HCT116 (cell line): Measurements from ENCODE around the gene PRDM1. TPM values are rescaled to one million over a fixed set of nuclear protein-coding genes. Genes with fewer than 3 reads are reported as not detected.

ENCODE experiments used
- ATAC-seq: fragments of 200-7000 bp; cut with Tn5 transposase; 2 replicates; pipeline ENCODE4 v1.9.1; 2020; ENCODE audit warnings: mild to moderate bottlenecking, moderate library complexity
- BruUV-seq: library from RNA; stranded (reverse); fragments of 400-500 nt; replicated peaks from 2 replicates; lab custom pipeline; 2021; lab: Mats Ljungman, UMichigan
- CTCF ChIA-PET: fragments of 300-600 bp; sonication (Branson Sonifier 250); formaldehyde crosslinking; loops from one replicate; lab custom pipeline; 2021; ENCODE audit warnings: antibody characterized with exemption; lab: Charles Lee
- POLR2A ChIA-PET: fragments of 300-600, 350-600 bp; sonication (Branson Sonifier 250); formaldehyde crosslinking; loops from one replicate; lab custom pipeline; 2021; ENCODE audit warnings: antibody characterized with exemption; lab: Charles Lee
- RAD21 ChIA-PET, 2 experiments: fragments of 300-600 bp; sonication (Branson Sonifier 250); formaldehyde crosslinking; loops; one replicate each; lab custom pipeline; 2023; ENCODE audit warnings: low total read pairs in 2 of 2; ENCODE audit not compliant: uncharacterized antibody in 2 of 2, unreplicated experiment in 2 of 2, low non-redundant PET in 1 of 2; lab: Charles Lee
- DNase-seq: peaks from one replicate; pipeline ENCODE4 v3.0.0-alpha.2; 2010; ENCODE audit warnings: low read depth, low spot score
- H2AFZ ChIP-seq: fragments of 200-600 bp; shearing (Covaris generic), sonication (generic); 2 replicates; pipeline ENCODE4 v1.6.1; 2017; ENCODE audit warnings: low read depth, mixed run types, mixed read lengths, antibody characterized with exemption, low read length; ENCODE audit not compliant: poor library complexity, severe bottlenecking
- H3K27ac ChIP-seq: 2 replicates; pipeline ENCODE4 v1.5.1; 2012; ENCODE audit warnings: low read depth, low read length
- H3K27me3 ChIP-seq: fragments of 200-600 bp; sonication (generic); 2 replicates; pipeline ENCODE4 v1.6.1; 2016; ENCODE audit warnings: mixed run types, low read length, mixed read lengths; ENCODE audit not compliant: insufficient read depth
- H3K36me3 ChIP-seq, 2 experiments: fragments of 200-500 bp in 1 of 2; fragments of 200-600 bp in 1 of 2; sonication (Bioruptor generic) in 1 of 2; sonication (generic) in 1 of 2; 2 replicates each; pipeline versions ENCODE4 v1.5.1 to v1.6.1; 2014 to 2016; ENCODE audit warnings: low read length in 2 of 2, inconsistent platforms in 1 of 2, mixed read lengths in 1 of 2, mixed run types in 1 of 2; ENCODE audit not compliant: insufficient read depth in 2 of 2, control insufficient read depth in 1 of 2
- H3K4me1 ChIP-seq, 2 experiments: fragments of 200-600 bp in 1 of 2; sonication (generic) in 1 of 2; 2 replicates each; pipeline versions ENCODE4 v1.5.1 to v1.6.1; 2012 to 2017; ENCODE audit warnings: low read length in 2 of 2, inconsistent platforms in 1 of 2, mild to moderate bottlenecking in 1 of 2, mixed read lengths in 1 of 2, mixed run types in 1 of 2, moderate library complexity in 1 of 2; ENCODE audit not compliant: insufficient read depth in 2 of 2, control insufficient read depth in 1 of 2
- H3K4me2 ChIP-seq: fragments of 200-600 bp; sonication (generic); 2 replicates; pipeline ENCODE4 v1.6.1; 2017; ENCODE audit warnings: mixed run types, low read length, mixed read lengths
- H3K4me3 ChIP-seq, 2 experiments: fragments of 200-600 bp in 1 of 2; sonication (generic) in 1 of 2; replicated peaks in 1 of 2; 2 replicates each; pipeline ENCODE4 v1.5.1; 2011 to 2016; ENCODE audit warnings: low read length in 2 of 2, control low read depth in 1 of 2, low read depth in 1 of 2, mild to moderate bottlenecking in 1 of 2, mixed read lengths in 1 of 2, mixed run types in 1 of 2
- H3K79me2 ChIP-seq: fragments of 200-600 bp; sonication (generic); 2 replicates; pipeline ENCODE4 v1.6.1; 2017; ENCODE audit warnings: mild to moderate bottlenecking, mixed run types, low read length, moderate library complexity, mixed read lengths; ENCODE audit not compliant: insufficient read depth
- H3K9ac ChIP-seq: fragments of 200-600 bp; sonication (generic); 2 replicates; pipeline ENCODE4 v1.6.1; 2016; ENCODE audit warnings: low read length, mixed read lengths
- H3K9me2 ChIP-seq: fragments of 200-600 bp; sonication (generic), shearing (Covaris generic); 2 replicates; pipeline ENCODE4 v1.6.1; 2017; ENCODE audit warnings: mixed run types, mild to moderate bottlenecking, moderate library complexity; ENCODE audit not compliant: insufficient read depth
- H3K9me3 ChIP-seq, 2 experiments: fragments of 200-500 bp in 1 of 2; fragments of 200-600 bp in 1 of 2; sonication (Bioruptor generic) in 1 of 2; sonication (generic) in 1 of 2; 2 replicates each; pipeline ENCODE4 v1.6.1; 2014 to 2017; ENCODE audit warnings: low read length in 2 of 2, mixed read lengths in 2 of 2, inconsistent platforms in 1 of 2, low read depth in 1 of 2, mild to moderate bottlenecking in 1 of 2, mixed run types in 1 of 2, moderate library complexity in 1 of 2; ENCODE audit not compliant: control insufficient read depth in 1 of 2, insufficient read depth in 1 of 2
- H4K20me1 ChIP-seq: fragments of 200-600 bp; sonication (generic), shearing (Covaris generic); 2 replicates; pipeline ENCODE4 v1.6.1; 2017; ENCODE audit warnings: mixed run types, mild to moderate bottlenecking, moderate library complexity; ENCODE audit not compliant: insufficient read depth
- ATF3 ChIP-seq: IDR thresholded peaks from 2 replicates; pipeline ENCODE4 v1.6.1; 2012
- CTCF ChIP-seq, 3 experiments: fragments of 200-600 bp in 1 of 3; sonication (generic) in 1 of 3; IDR thresholded peaks in 2 of 3; conservative IDR thresholded peaks in 1 of 3; 2 replicates each; pipeline ENCODE4 v1.5.1; 2012 to 2017; ENCODE audit warnings: low read depth in 2 of 3, low read length in 2 of 3, antibody characterized with exemption in 1 of 3, borderline replicate concordance in 1 of 3, control low read depth in 1 of 3, mild to moderate bottlenecking in 1 of 3, mixed read lengths in 1 of 3, mixed run types in 1 of 3, moderate library complexity in 1 of 3; ENCODE audit not compliant: insufficient read depth in 1 of 3
- EGR1 ChIP-seq: IDR thresholded peaks from 2 replicates; pipeline ENCODE4 v1.6.1; 2012; ENCODE audit warnings: low read depth
- EZH2 ChIP-seq: fragments of 200-600 bp; sonication (generic); IDR thresholded peaks from 2 replicates; pipeline ENCODE4 v1.6.1; 2017; ENCODE audit warnings: antibody characterized with exemption, mixed run types
- EZH2phosphoT487 ChIP-seq: fragments of 200-600 bp; IDR thresholded peaks from 2 replicates; pipeline ENCODE4 v1.6.1; 2018; ENCODE audit warnings: antibody characterized with exemption, borderline replicate concordance
- FOSL1 ChIP-seq: IDR thresholded peaks from 2 replicates; pipeline ENCODE4 v1.6.1; 2012; ENCODE audit warnings: low read depth
- JUND ChIP-seq: IDR thresholded peaks from 2 replicates; pipeline ENCODE4 v1.6.1; 2012
- POLR2AphosphoS5 ChIP-seq: IDR thresholded peaks from 2 replicates; pipeline ENCODE4 v1.6.1; 2011; ENCODE audit warnings: mild to moderate bottlenecking, low read depth, low read length, moderate library complexity
- RAD21 ChIP-seq: IDR thresholded peaks from 2 replicates; pipeline ENCODE4 v1.6.1; 2012; ENCODE audit warnings: low read depth, mild to moderate bottlenecking
- REST ChIP-seq: IDR thresholded peaks from 2 replicates; pipeline ENCODE4 v1.6.1; 2012; ENCODE audit warnings: low read depth
- TCF7L2 ChIP-seq: IDR thresholded peaks from 2 replicates; pipeline ENCODE4 v1.7.0; 2011; ENCODE audit warnings: borderline replicate concordance, inconsistent platforms; ENCODE audit not compliant: insufficient read depth, insufficient read length; ENCODE audit errors: extremely low read depth
- YY1 ChIP-seq: IDR thresholded peaks from 2 replicates; pipeline ENCODE4 v1.6.1; 2011; ENCODE audit warnings: low read length, low read depth, moderate library complexity, mild to moderate bottlenecking; ENCODE audit not compliant: insufficient replicate concordance; ENCODE audit errors: extremely low read depth
- ZBTB33 ChIP-seq: IDR thresholded peaks from 2 replicates; pipeline ENCODE4 v1.6.1; 2011; ENCODE audit warnings: mild to moderate bottlenecking, low read length, moderate library complexity; ENCODE audit not compliant: insufficient replicate concordance; ENCODE audit errors: extremely low read depth
- intact Hi-C: fragments of 100-400 bp; cut with micrococcal nuclease; formaldehyde crosslinking; loops from 2 replicates; pipeline ENCODE4 v1.10.0; 2022
- total RNA-seq: library from RNA; stranded (reverse); gene quantifications from one replicate; pipeline ENCODE4 v1.2.1, GENCODE V29; 2021; ENCODE audit not compliant: unreplicated experiment

The PRDM1 gene
- total RNA-seq, 1 experiment from 2014 or later = 3.4 TPM

GRCh38 chr6:106142876-106143431, 56.8 kb downstream of the PRDM1 start:
- TF ChIP-seq JUND = no peak
- TF ChIP-seq CTCF (IDR thresholded peaks at IDR 0.05 in 2 of 3, conservative IDR thresholded peaks at IDR 0.05 in 1 of 3; ENCODE audit: borderline replicate concordance in 1 of 3, insufficient read depth in 1 of 3, low read depth in 2 of 3, low read length in 2 of 3) = no peak
- no peak for TF ChIP-seq POLR2AphosphoS5
- TF ChIP-seq EZH2phosphoT487 = no peak
- TF ChIP-seq RAD21 = no peak
- TF ChIP-seq EZH2 = no peak
- no peak for TF ChIP-seq FOSL1
- no peak for TF ChIP-seq EGR1
- TF ChIP-seq ZBTB33 = no peak
- TF ChIP-seq TCF7L2 = no peak
- no peak for TF ChIP-seq YY1
- no peak for TF ChIP-seq ATF3
- TF ChIP-seq REST = no peak
- H3K36me3 ChIP-seq = no peaks in the 10 kb centered on the region
- CTCF ChIA-PET = no interaction called here
- RAD21 ChIA-PET = no interaction called here
- no peak overlapping the region for H2AFZ ChIP-seq
- H3K9ac ChIP-seq = no peak overlapping the region
- BruUV-seq = no TSS peak
- H3K4me3 ChIP-seq = no peak overlapping the region
- H3K27me3 ChIP-seq = no peaks in the 10 kb centered on the region
- H3K4me2 ChIP-seq = no peak overlapping the region
- intact Hi-C loops = no loop called here
- no peak for DNase-seq
- H3K27ac ChIP-seq = no peak overlapping the region
- H4K20me1 ChIP-seq = no peaks in the 10 kb centered on the region
- H3K9me2 ChIP-seq = no peaks in the 10 kb centered on the region
- ATAC-seq = no peak
- POLR2A ChIA-PET = no interaction called here
- H3K79me2 ChIP-seq = no peaks in the 10 kb centered on the region
- H3K9me3 ChIP-seq = no peaks in the 10 kb centered on the region
- peaks cover 19 to 45% of the 10 kb centered on the region in 2 experiments; a peak in 3 of 4 replicates for H3K4me1 ChIP-seq
